HepG2 (cell line): ENCODE results near the gene SEC61G. TPM values are rescaled to one million over a fixed set of nuclear protein-coding genes. Genes with fewer than 3 reads are reported as not detected.

Experiments used
- ATAC-seq: fragments of 200-7000 bp; cut with Tn5 transposase; 3 replicates; pipeline ENCODE4 v1.9.1; 2020; ENCODE audit warnings: mild to moderate bottlenecking, moderate library complexity
- BruUV-seq: library from RNA; stranded (reverse); fragments of 400-500 nt; replicated peaks from 2 replicates; lab custom pipeline; 2021; lab: Mats Ljungman, UMichigan
- CTCF ChIA-PET: fragments of 300-600 bp; formaldehyde crosslinking; extraction: SDS; loops from one replicate; lab custom pipeline; 2021; ENCODE audit warnings: low total read pairs, inconsistent platforms, low intra/inter-chr PET ratio; lab: Yijun Ruan, JAX
- POLR2A ChIA-PET: fragments of 350-600 bp; sonication (Branson Sonifier 250); formaldehyde crosslinking; loops from one replicate; lab custom pipeline; 2020; ENCODE audit warnings: antibody characterized with exemption, inconsistent platforms; lab: Yijun Ruan, JAX
- DNase-seq: peaks from one replicate; pipeline ENCODE4 v3.0.0-alpha.2; 2015; ENCODE audit warnings: low spot score
- FAIRE-seq: peaks from 3 replicates; lab custom pipeline; 2011; peaks lifted over from hg19 to GRCh38; lab: Jason Lieb, UNC
- H2AFZ ChIP-seq: one replicate; pipeline ENCODE4 v1.6.1; 2011; ENCODE audit warnings: low read length, inconsistent platforms
- H3K27ac ChIP-seq: fragments of 300-600 bp; 3 replicates; pipeline ENCODE4 v1.8.0; 2011; ENCODE audit warnings: mixed run types, mild to moderate bottlenecking, mixed read lengths, low read length, inconsistent platforms; ENCODE audit not compliant: insufficient read depth; ENCODE audit errors: extremely low read length
- H3K27me3 ChIP-seq, 2 experiments: fragments of 200-600 bp in 1 of 2; 2 replicates in 1 of 2; 3 replicates in 1 of 2; pipeline versions ENCODE4 v1.6.0 to v1.8.0; 2011; ENCODE audit warnings: low read length in 2 of 2, mild to moderate bottlenecking in 2 of 2, moderate library complexity in 2 of 2, inconsistent platforms in 1 of 2; ENCODE audit not compliant: insufficient read depth in 2 of 2, control insufficient read depth in 1 of 2
- H3K36me3 ChIP-seq, 2 experiments: fragments of 200-600 bp in 1 of 2; replicated peaks in 1 of 2; 2 replicates in 1 of 2; 3 replicates in 1 of 2; pipeline versions ENCODE4 v1.5.1 to v1.8.0; 2011; ENCODE audit warnings: low read length in 2 of 2, inconsistent platforms in 1 of 2; ENCODE audit not compliant: insufficient read depth in 2 of 2, control insufficient read depth in 1 of 2
- H3K4me1 ChIP-seq: 2 replicates; pipeline ENCODE4 v1.5.1; 2012; ENCODE audit warnings: low read length, inconsistent platforms; ENCODE audit not compliant: insufficient read depth
- H3K4me2 ChIP-seq: 2 replicates; pipeline ENCODE4 v1.6.0; 2011; ENCODE audit warnings: low read depth, low read length, inconsistent platforms
- H3K4me3 ChIP-seq, 3 experiments: fragments of 200-600 bp in 1 of 3; sonication (generic), shearing (Covaris generic) in 1 of 3; replicated peaks in 1 of 3; 2 replicates each; pipeline ENCODE4 v1.5.1; 2011 to 2016; ENCODE audit warnings: low read length in 3 of 3, inconsistent platforms in 2 of 3, low read depth in 2 of 3, mild to moderate bottlenecking in 2 of 3, control low read depth in 1 of 3, mixed read lengths in 1 of 3; ENCODE audit not compliant: insufficient read depth in 1 of 3
- H3K79me2 ChIP-seq: one replicate; pipeline ENCODE4 v1.6.1; 2011; ENCODE audit warnings: low read length, inconsistent platforms; ENCODE audit not compliant: insufficient read depth
- H3K9ac ChIP-seq: 2 replicates; pipeline ENCODE4 v1.6.0; 2011; ENCODE audit warnings: mild to moderate bottlenecking, low read depth, low read length, inconsistent platforms; ENCODE audit not compliant: insufficient read depth
- H3K9me3 ChIP-seq: 2 replicates; pipeline ENCODE4 v1.5.1; 2012; ENCODE audit warnings: mild to moderate bottlenecking, low read length
- H4K20me1 ChIP-seq: 2 replicates; pipeline ENCODE4 v1.6.0; 2011; ENCODE audit warnings: inconsistent platforms, mild to moderate bottlenecking, low read length, moderate library complexity; ENCODE audit not compliant: insufficient read depth
- CC2D1A ChIP-seq: sonication (generic); formaldehyde crosslinking; IDR thresholded peaks from 2 replicates; pipeline ENCODE4 v1.8.1; 2023; ENCODE audit warnings: mild to moderate bottlenecking, missing genetic modification reagents
- FOSL2 ChIP-seq: sonication (generic); formaldehyde crosslinking; IDR thresholded peaks from 2 replicates; pipeline ENCODE4 v1.4.0; 2020; ENCODE audit warnings: missing genetic modification reagents
- MAFK ChIP-seq, 2 experiments: IDR thresholded peaks in 1 of 2; conservative IDR thresholded peaks in 1 of 2; 2 replicates each; pipeline ENCODE4 v1.6.1; 2011; ENCODE audit warnings: improper control_type of control experiment in 2 of 2, low read length in 2 of 2
- ZNF687 ChIP-seq: sonication (generic); formaldehyde crosslinking; IDR thresholded peaks from 2 replicates; pipeline ENCODE4 v1.5.1; 2020; ENCODE audit warnings: mild to moderate bottlenecking, missing genetic modification reagents, moderate library complexity
- ZNF709 ChIP-seq: sonication (generic); formaldehyde crosslinking; IDR thresholded peaks from 2 replicates; pipeline ENCODE4 v1.5.0; 2020; ENCODE audit warnings: mild to moderate bottlenecking, missing genetic modification reagents
- WGBS: methylation state at CpG from one replicate; pipeline ENCODE4 v1.1.6; 2017; ENCODE audit warnings: low lambda C conversion rate; 5-methylcytosine and 5-hydroxymethylcytosine counted together
- in situ Hi-C: cut with HindIII; loops from 2 replicates; pipeline ENCODE4 v1.10.0; 2017; ENCODE audit warnings: low pct_unique_long_range_greater_than_20kb; ENCODE audit not compliant: extremely low pct_ligation_motif_present
- intact Hi-C: fragments of 100-400 bp; cut with micrococcal nuclease; formaldehyde crosslinking; loops from one replicate; pipeline ENCODE4 v1.10.0; 2022; ENCODE audit not compliant: unreplicated experiment
- polyA plus RNA-seq, 8 experiments: library from polyadenylated mRNA; depleted of rRNA in 3 of 8; stranded (reverse) in 7 of 8; unstranded in 1 of 8; fragments of >200 nt; fragmentation: Illumina TruSeq in 4 of 8; extraction: Trizol in 4 of 8; gene quantifications; 2 replicates each; pipeline versions ENCODE4 v1.2.1 to v1.2.3, GENCODE V29; 2011 to 2016; ENCODE audit warnings: low read depth in 4 of 8, missing spikeins in 1 of 8, mixed read lengths in 1 of 8; ENCODE audit not compliant: insufficient read depth in 1 of 8
- total RNA-seq, 5 experiments: library from RNA; depleted of rRNA; stranded (reverse); fragments of >200 nt; fragmentation: Illumina TruSeq; extraction: Trizol; gene quantifications; 2 replicates each; pipeline ENCODE4 v1.2.3, GENCODE V29; 2016; ENCODE audit warnings: low read depth in 1 of 5

Gene SEC61G
- total and polyA plus RNA-seq, 2 of the 13 experiments (the other 11 are each of a cell fraction or from before 2014, with no cell fraction given), result 126 to 328 TPM

- peaks cover 4% of the 10 kb centered on the region; the same call in 1 of the 2 replicates for H3K4me1 ChIP-seq
- H3K27me3 ChIP-seq, result peaks cover 4 to 18% of the 10 kb centered on the region in 2 experiments; a peak in 2 of 5 replicates
- H3K9me3 ChIP-seq, result no peaks in the 10 kb centered on the region
- H3K27ac ChIP-seq, result no peak overlapping the region
- H4K20me1 ChIP-seq, result no peaks in the 10 kb centered on the region
- whole genome bisulfite sequencing, result 11% methylated on average over 9 of the region's 9 CpGs
- DNase-seq (no peak), ATAC-seq (no peak), FAIRE-seq (no peak)
- POLR2A ChIA-PET, result no interaction called here
- H3K4me3 ChIP-seq, result no peak overlapping the region
- no TSS peak for BruUV-seq
- TF ChIP-seq FOSL2 (CRISPR knock-in tag) (peak; percentile 44; the same call in 1 of the 2 replicates), CC2D1A (no peak), MAFK (conservative IDR thresholded peaks at IDR 0.05 in 1 of 2, IDR thresholded peaks at IDR 0.05 in 1 of 2; ENCODE audit: low read length in 2 of 2) (no peak)
- H3K9ac ChIP-seq, result no peak overlapping the region
- CTCF ChIA-PET, result no interaction called here
- H2AFZ ChIP-seq, result no peak overlapping the region
- intact Hi-C loops, result no loop called here
- H3K4me2 ChIP-seq, result no peak overlapping the region
- in situ Hi-C loops, result loop anchor here (5.0 kb wide), 1 partner anchor 474 kb away; no protein-coding TSS in a partner anchor
- H3K36me3 ChIP-seq, result no peaks in the 10 kb centered on the region
- H3K79me2 ChIP-seq, result no peaks in the 10 kb centered on the region
These were observed 19.2 kb upstream of the SEC61G start for GRCh38 chr7:54778166-54778565.

- FAIRE-seq, result no peak
- in situ Hi-C loops, result loop anchor here (5.0 to 25.0 kb wide), 2 partner anchors 477 to 637 kb away; no protein-coding TSS in a partner anchor
- no peak overlapping the region for H3K4me3 ChIP-seq
- intact Hi-C loops, result loop anchor here (1.0 to 5.0 kb wide), 4 partner anchors 66 to 480 kb away; no protein-coding TSS in a partner anchor
- H4K20me1 ChIP-seq, result no peaks in the 10 kb centered on the region
- peak; percentile 52 for ATAC-seq
- CTCF ChIA-PET, result interaction anchor here (1.2 to 4.1 kb wide), 4 partner anchors 65 to 640 kb away, joined by 3 to 98 read pairs (median 23); no protein-coding TSS in a partner anchor
- peaks cover 4 to 18% of the 10 kb centered on the region in 2 experiments; a peak in 2 of 5 replicates for H3K27me3 ChIP-seq
- BruUV-seq, result no TSS peak
- no peaks in the 10 kb centered on the region for H3K79me2 ChIP-seq
- no peak overlapping the region for H3K27ac ChIP-seq
- 64% methylated on average over 13 of the region's 18 CpGs for WGBS
- H3K9me3 ChIP-seq, result no peaks in the 10 kb centered on the region
- TF ChIP-seq ZNF709 (CRISPR knock-in tag) (no peak), ZNF687 (peak; percentile 12; the same call in 1 of the 2 replicates)
- POLR2A ChIA-PET, result no interaction called here
- H3K9ac ChIP-seq, result no peak overlapping the region
- no peak overlapping the region for H3K4me2 ChIP-seq
- no peak overlapping the region for H2AFZ ChIP-seq
- peaks cover 4% of the 10 kb centered on the region; the same call in 1 of the 2 replicates for H3K4me1 ChIP-seq
- no peak for DNase-seq
- no peaks in the 10 kb centered on the region for H3K36me3 ChIP-seq
These were observed 16.1 kb upstream of the SEC61G start for GRCh38 chr7:54774785-54775740.
